Anterior cingulate cortex (tissue), 58 donors: ENCODE data around the gene SDR42E2.

Experiments used
- DNase-seq, 58 donors: peaks; one replicate each; lab custom pipeline; 2025; lab: John Stamatoyannopoulos, UW

The SDR42E2 gene

GRCh38 chr16:22233037-22233372, 70.7 kb downstream of the SDR42E2 start:
- no peak for DNase-seq

- DNase-seq = no peak
These were observed 73.8 kb downstream of the SDR42E2 start for GRCh38 chr16:22235839-22236745.

- no peak for DNase-seq
These were observed 77.0 kb downstream of the SDR42E2 start for GRCh38 chr16:22239131-22239805.

- peak in 2 of 58 donors; percentile 5 to 6 for DNase-seq
These were observed 77.9 kb downstream of the SDR42E2 start for GRCh38 chr16:22240023-22240710.
